ENCODE measurements around the gene DENND4A. TPM values are rescaled to one million over a fixed set of nuclear protein-coding genes. Genes with fewer than 3 reads are reported as not detected.

Gene DENND4A
- total and polyA plus RNA-seq, 10 of the 15 experiments (the other 5 are each of a cell fraction or from before 2014, with no cell fraction given): 14.2 to 81.8 (median 34.1) TPM

GRCh38 chr15:65839354-65839901 lies 47.3 kb upstream of the DENND4A start:
- RAD21 ChIA-PET (ENCODE audit: unreplicated experiment): interaction anchor here (1.0 kb wide), 1 partner anchor 135 kb away, joined by 3 read pairs; no protein-coding TSS in a partner anchor
- DNase-seq (ENCODE audit: low read depth, low spot score) (no peak), ATAC-seq (no peak), FAIRE-seq (no peak)
- Histone ChIP-seq H3K27ac (ENCODE audit: control insufficient read depth, insufficient read depth) (no peak overlapping the region), H3K4me2 (ENCODE audit: control insufficient read depth, insufficient read depth) (no peak overlapping the region), H4K20me1 (ENCODE audit: control insufficient read depth, insufficient read depth) (no peaks in the 10 kb centered on the region), H3K4me3 (no peak overlapping the region), H2AFZ (ENCODE audit: control insufficient read depth, low read depth, low read length) (no peak overlapping the region), H3K36me3 (ENCODE audit: control insufficient read depth in 2 of 2, insufficient read depth in 2 of 2, low read length in 1 of 2) (no peaks in the 10 kb centered on the region), H3K27me3 (replicated peaks in 1 of 2; ENCODE audit: control insufficient read depth in 2 of 2, insufficient read depth in 2 of 2, low read length in 1 of 2) (no peaks in the 10 kb centered on the region), H3K4me1 (ENCODE audit: control insufficient read depth, insufficient read depth, low read length) (0 out of 2 replicates have a peak, but pooled peaks cover 3% of the 10 kb centered on the region), H3K9ac (ENCODE audit: control insufficient read depth, insufficient read depth, low read length) (no peak overlapping the region), H3K79me2 (ENCODE audit: control insufficient read depth, insufficient read depth, low read length) (no peaks in the 10 kb centered on the region), H3K9me3 (replicated peaks; ENCODE audit: control insufficient read depth, insufficient read depth, low read length) (no peaks in the 10 kb centered on the region)
- WGBS (ENCODE audit: insufficient coverage, insufficient replicate concordance, low lambda C conversion rate, missing lambda C conversion rate): 64% methylated on average over 4 of the region's 5 CpGs
- in situ Hi-C loops (cut with MboI): no loop called here
- SMC1A ChIA-PET (ENCODE audit: uncharacterized antibody, unreplicated experiment): interaction anchor here (1.2 to 1.4 kb wide), 2 partner anchors 17 to 23 kb away, joined by 3 read pairs; no protein-coding TSS in a partner anchor
- intact Hi-C loops (cut with micrococcal nuclease; ENCODE audit: unreplicated experiment): no loop called here
- POLR2A ChIA-PET: interaction anchor here (0.5 to 1.0 kb wide), 2 partner anchors 16 to 17 kb away, joined by 4 to 6 read pairs; no protein-coding TSS in a partner anchor
- BruUV-seq (replicated peaks): no TSS peak
- TF ChIP-seq BMI1 (IDR thresholded peaks at IDR 0.05; ENCODE audit: borderline replicate concordance): no peak
- TF ChIP-seq LARP7 (IDR thresholded peaks at IDR 0.05): no peak
- TF ChIP-seq ZNF622 (IDR thresholded peaks at IDR 0.05): no peak
- TF ChIP-seq ZBTB4 (CRISPR knock-in tag; IDR thresholded peaks at IDR 0.05): no peak
- TF ChIP-seq SREBF2 (IDR thresholded peaks at IDR 0.05; ENCODE audit: low read length): no peak
- TF ChIP-seq RBBP5 (conservative IDR thresholded peaks at IDR 0.05): no peak
- TF ChIP-seq ATF3 (IDR thresholded peaks at IDR 0.05; ENCODE audit: borderline replicate concordance, extremely low read depth, low read depth, low read length): no peak
- CTCF ChIA-PET: interaction anchor here (0.7 to 9.3 kb wide), 4 partner anchors 17 to 229 kb away, joined by 3 to 192 read pairs (median 4); partner anchors contain the start of gene INTS14

All from GM12878 (cell line).